HG02852 (cell line): ENCODE data around the gene CTIF.

Experiments used
- ATAC-seq: cut with Tn5 transposase; IDR thresholded peaks from one replicate; pipeline ENCODE4 v1.9.1; 2021; ENCODE audit warnings: mild to moderate bottlenecking, moderate library complexity; ENCODE audit not compliant: unreplicated experiment

Gene CTIF

GRCh38 chr18:48573632-48574283 lies 34.9 kb downstream of the CTIF start:
- ATAC-seq: no peak

GRCh38 chr18:48574667-48575300 lies 36.0 kb downstream of the CTIF start:
- no peak for ATAC-seq

GRCh38 chr18:48575301-48575657 lies 36.4 kb downstream of the CTIF start:
- no peak for ATAC-seq

- ATAC-seq: no peak
These were observed 37.0 kb downstream of the CTIF start for GRCh38 chr18:48575658-48576456.

- ATAC-seq: no peak
These were observed 37.6 kb downstream of the CTIF start for GRCh38 chr18:48576457-48576771.

GRCh38 chr18:48577478-48578190 lies 38.8 kb downstream of the CTIF start:
- no peak for ATAC-seq

- ATAC-seq: no peak
These were observed 39.5 kb downstream of the CTIF start for GRCh38 chr18:48578289-48578688.

- ATAC-seq: no peak
These were observed 41.2 kb downstream of the CTIF start for GRCh38 chr18:48580066-48580465.

- no peak for ATAC-seq
These were observed 42.0 kb downstream of the CTIF start for GRCh38 chr18:48580782-48581181.

- ATAC-seq: no peak
These were observed 42.4 kb downstream of the CTIF start for GRCh38 chr18:48581206-48581605.

- no peak for ATAC-seq
These were observed 43.1 kb downstream of the CTIF start for GRCh38 chr18:48581941-48582340.

GRCh38 chr18:48582946-48583345 lies 44.1 kb downstream of the CTIF start:
- no peak for ATAC-seq

GRCh38 chr18:48583573-48583972 lies 44.7 kb downstream of the CTIF start:
- ATAC-seq: no peak

- ATAC-seq: no peak
These were observed 51.1 kb downstream of the CTIF start for GRCh38 chr18:48589797-48590519.

GRCh38 chr18:48590678-48591077 lies 51.8 kb downstream of the CTIF start:
- ATAC-seq: no peak

- ATAC-seq: no peak
These were observed 53.8 kb downstream of the CTIF start for GRCh38 chr18:48592540-48593171.

- no peak for ATAC-seq
These were observed 55.8 kb downstream of the CTIF start for GRCh38 chr18:48594471-48595094.

GRCh38 chr18:48595703-48596218 lies 56.9 kb downstream of the CTIF start:
- ATAC-seq: no peak

- ATAC-seq: no peak
These were observed 58.3 kb downstream of the CTIF start for GRCh38 chr18:48597110-48597509.

- no peak for ATAC-seq
These were observed 58.8 kb downstream of the CTIF start for GRCh38 chr18:48597671-48598070.
